IMR-90 (cell line): Measurements from ENCODE around the gene ERICH6. TPM values are rescaled to one million over a fixed set of nuclear protein-coding genes. Genes with fewer than 3 reads are reported as not detected.

Experiments
- ATAC-seq: fragments of 200-7000 bp; cut with Tn5 transposase; 2 replicates; pipeline ENCODE4 v1.9.1; 2020; ENCODE audit warnings: low read depth, mild to moderate bottlenecking, moderate library complexity
- BruUV-seq: library from RNA; stranded (reverse); fragments of 400-500 nt; replicated peaks from 2 replicates; lab custom pipeline; 2021; lab: Mats Ljungman, UMichigan
- CTCF ChIA-PET: fragments of 300-600 bp; formaldehyde crosslinking; extraction: SDS; loops from one replicate; lab custom pipeline; 2021; ENCODE audit warnings: antibody characterized with exemption; lab: Yijun Ruan, JAX
- POLR2A ChIA-PET: fragments of 300-600 bp; sonication (Branson Sonifier 250); formaldehyde crosslinking; loops from one replicate; lab custom pipeline; 2022; ENCODE audit warnings: antibody characterized with exemption; ENCODE audit not compliant: unreplicated experiment; lab: Charles Lee
- DNase-seq: peaks from one replicate; pipeline ENCODE4 v3.0.0; 2013
- H2AFZ ChIP-seq: replicated peaks from 2 replicates; pipeline ENCODE3; 2013; ENCODE audit warnings: low read length, mild to moderate bottlenecking; ENCODE audit not compliant: poor library complexity
- H2AK5ac ChIP-seq: 2 replicates; pipeline ENCODE4 v1.6.1; 2013; ENCODE audit warnings: low read depth, low read length, inconsistent platforms
- H2AK9ac ChIP-seq: replicated peaks from 2 replicates; pipeline ENCODE3; 2013; ENCODE audit warnings: mild to moderate bottlenecking, low read depth, low read length, moderate library complexity; ENCODE audit not compliant: poor library complexity
- H2BK120ac ChIP-seq: 2 replicates; pipeline ENCODE4 v1.6.1; 2013; ENCODE audit warnings: low read depth, low read length, inconsistent platforms
- H2BK15ac ChIP-seq: 3 replicates; pipeline ENCODE4 v1.6.1; 2013; ENCODE audit warnings: low read depth, low read length, inconsistent platforms
- H2BK20ac ChIP-seq: 2 replicates; pipeline ENCODE4 v1.6.1; 2013; ENCODE audit warnings: low read depth, mild to moderate bottlenecking, inconsistent platforms, low read length, moderate library complexity
- H2BK5ac ChIP-seq: 2 replicates; pipeline ENCODE4 v1.6.1; 2013; ENCODE audit warnings: mild to moderate bottlenecking, low read depth, low read length, inconsistent platforms; ENCODE audit not compliant: poor library complexity, severe bottlenecking
- H3K14ac ChIP-seq: replicated peaks from 2 replicates; pipeline ENCODE4 v1.6.1; 2013; ENCODE audit warnings: low read depth, low read length, inconsistent platforms
- H3K18ac ChIP-seq: 2 replicates; pipeline ENCODE4 v1.6.1; 2013; ENCODE audit warnings: low read depth, low read length, control low read depth
- H3K23ac ChIP-seq: 2 replicates; pipeline ENCODE4 v1.6.1; 2013; ENCODE audit warnings: low read depth, low read length, inconsistent platforms
- H3K27ac ChIP-seq: 2 replicates; pipeline ENCODE4 v1.5.1; 2013; ENCODE audit warnings: mild to moderate bottlenecking, control low read depth, low read length; ENCODE audit not compliant: insufficient read depth
- H3K27me3 ChIP-seq: 2 replicates; pipeline ENCODE4 v1.6.1; 2013; ENCODE audit warnings: low read length; ENCODE audit not compliant: control insufficient read depth, insufficient read depth
- H3K36me3 ChIP-seq: 2 replicates; pipeline ENCODE4 v1.6.1; 2013; ENCODE audit warnings: low read length, mixed read lengths; ENCODE audit not compliant: control insufficient read depth, insufficient read depth
- H3K4ac ChIP-seq: 2 replicates; pipeline ENCODE4 v1.6.1; 2013; ENCODE audit warnings: low read depth, low read length, inconsistent platforms
- H3K4me1 ChIP-seq: 2 replicates; pipeline ENCODE4 v1.6.1; 2013; ENCODE audit warnings: low read length, mixed read lengths; ENCODE audit not compliant: control insufficient read depth, insufficient read depth
- H3K4me2 ChIP-seq: 2 replicates; pipeline ENCODE4 v1.6.1; 2013; ENCODE audit warnings: low read depth, mild to moderate bottlenecking, control low read depth, low read length, moderate library complexity
- H3K4me3 ChIP-seq: 2 replicates; pipeline ENCODE4 v1.5.1; 2013; ENCODE audit warnings: low read depth, mild to moderate bottlenecking, control low read depth, low read length, moderate library complexity; ENCODE audit not compliant: insufficient read depth
- H3K56ac ChIP-seq: 2 replicates; pipeline ENCODE4 v1.6.1; 2013; ENCODE audit warnings: low read length, inconsistent platforms; ENCODE audit not compliant: insufficient read depth; ENCODE audit errors: extremely low read depth
- H3K79me1 ChIP-seq, 2 experiments: 2 replicates each; pipeline ENCODE4 v1.6.1; 2013; ENCODE audit warnings: low read length in 2 of 2, inconsistent platforms in 1 of 2, low read depth in 1 of 2
- H3K9ac ChIP-seq: 2 replicates; pipeline ENCODE4 v1.6.1; 2013; ENCODE audit warnings: low read depth, low read length, control low read depth
- H3K9me1 ChIP-seq: 2 replicates; pipeline ENCODE4 v1.6.1; 2013; ENCODE audit warnings: low read length, inconsistent platforms; ENCODE audit not compliant: insufficient read depth
- H3K9me3 ChIP-seq: 2 replicates; pipeline ENCODE4 v1.6.1; 2013; ENCODE audit warnings: low read length; ENCODE audit not compliant: control insufficient read depth, insufficient read depth
- H4K20me1 ChIP-seq: 2 replicates; pipeline ENCODE4 v1.6.1; 2013; ENCODE audit warnings: low read length, inconsistent platforms; ENCODE audit not compliant: insufficient read depth
- H4K5ac ChIP-seq: 2 replicates; pipeline ENCODE4 v1.6.1; 2013; ENCODE audit warnings: mild to moderate bottlenecking, low read depth, low read length, control low read depth
- H4K8ac ChIP-seq, 2 experiments: 2 replicates each; pipeline ENCODE4 v1.6.1; 2013; ENCODE audit warnings: low read depth in 2 of 2, low read length in 2 of 2, control low read depth in 1 of 2, inconsistent platforms in 1 of 2
- H4K91ac ChIP-seq: 2 replicates; pipeline ENCODE4 v1.6.1; 2013; ENCODE audit warnings: low read depth, low read length, inconsistent platforms; ENCODE audit not compliant: insufficient read depth
- CHD1 ChIP-seq: IDR thresholded peaks from 2 replicates; pipeline ENCODE4 v1.6.1; 2012; ENCODE audit warnings: low read depth, low read length, improper control_type of control experiment
- MXI1 ChIP-seq: IDR thresholded peaks from 2 replicates; pipeline ENCODE4 v1.6.1; 2012; ENCODE audit warnings: low read depth, mild to moderate bottlenecking, low read length, moderate library complexity, borderline replicate concordance
- NFE2L2 ChIP-seq: fragments of 150-350 bp; IDR thresholded peaks from 2 replicates; pipeline ENCODE4 v1.6.1; 2016; ENCODE audit warnings: low read depth, mild to moderate bottlenecking, low read length
- RFX5 ChIP-seq: IDR thresholded peaks from 2 replicates; pipeline ENCODE4 v1.8.0; 2012; ENCODE audit warnings: low read depth, mild to moderate bottlenecking, low read length, moderate library complexity
- WGBS, 2 experiments: methylation state at CpG; one replicate each; pipeline versions ENCODE4 v1.1.5 to v1.1.7; 2013; ENCODE audit warnings: missing lambda C conversion rate in 2 of 2; ENCODE audit not compliant: insufficient read length in 1 of 2; ENCODE audit errors: extremely low coverage in 2 of 2; 5-methylcytosine and 5-hydroxymethylcytosine counted together
- dilution Hi-C: fragments of 300-500 bp; cut with HindIII; formaldehyde crosslinking; loops from one replicate; pipeline ENCODE4 v1.14.3; 2018; ENCODE audit warnings: low sequenced_read_pairs; ENCODE audit not compliant: unreplicated experiment
- in situ Hi-C: fragments of 300-500 bp; cut with MboI; formaldehyde crosslinking; loops from 3 replicates; pipeline ENCODE4 v1.14.3; 2019; ENCODE audit warnings: low sequenced_read_pairs, inconsistent platforms, mixed read lengths
- intact Hi-C: fragments of 100-400 bp; cut with micrococcal nuclease; formaldehyde crosslinking; loops from 2 replicates; pipeline ENCODE4 v1.10.0; 2022
- polyA plus RNA-seq, 3 experiments: library from polyadenylated mRNA; depleted of rRNA; stranded (reverse); fragments of >200 nt; gene quantifications; 2 replicates each; pipeline ENCODE4 v1.2.3, GENCODE V29; 2012; ENCODE audit warnings: low replicate concordance in 1 of 3
- total RNA-seq: library from RNA; depleted of rRNA; stranded (reverse); fragments of >200 nt; gene quantifications from 2 replicates; pipeline ENCODE4 v1.2.3, GENCODE V29; 2012
- TF ChIP-seq, protein P1 (sequence below): fragments of 150-350 bp; IDR thresholded peaks from 2 replicates; pipeline ENCODE4 v1.6.1; 2016; ENCODE audit warnings: low read depth, mild to moderate bottlenecking, low read length, moderate library complexity, borderline replicate concordance
- TF ChIP-seq, protein P2 (sequence below): fragments of 150-350 bp; IDR thresholded peaks from 2 replicates; pipeline ENCODE4 v1.6.1; 2017; ENCODE audit warnings: mild to moderate bottlenecking, antibody characterized with exemption, low read length, low read depth

Gene ERICH6
- total and polyA plus RNA-seq, 2 of the 4 experiments (the other 2 are of a cell fraction) = under 0.01 TPM; not detected in 1

DNA sequence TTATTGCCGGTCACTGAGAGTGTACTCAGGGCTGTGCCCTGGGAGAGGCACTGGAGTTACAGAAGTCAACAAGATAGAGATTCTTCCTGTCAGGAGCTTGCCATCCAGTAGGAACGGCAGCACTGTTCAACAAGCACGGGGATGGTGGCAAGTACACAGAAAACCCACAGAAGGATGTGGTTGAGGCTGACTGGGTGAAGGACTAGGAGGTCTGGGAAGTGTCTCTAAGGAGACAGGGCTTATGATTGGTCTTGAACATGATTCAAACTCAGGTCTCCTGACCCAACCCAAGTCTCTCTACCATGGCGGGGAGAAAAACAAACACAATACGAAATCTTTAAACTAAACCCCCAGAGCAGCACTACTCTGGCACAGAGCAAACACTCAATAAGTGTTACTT is 37.6 kb downstream of the ERICH6 start:
- Histone ChIP-seq H2BK20ac (no peak overlapping the region), H2BK120ac (no peak overlapping the region), H3K27me3 (peaks cover 10% of the 10 kb centered on the region), H2BK5ac (no peak overlapping the region), H2BK15ac (no peak overlapping the region), H2AK9ac (no peak overlapping the region), H2AK5ac (no peak overlapping the region), H3K36me3 (no peaks in the 10 kb centered on the region), H3K9me1 (no peaks in the 10 kb centered on the region), H3K56ac (no peak overlapping the region), H3K18ac (no peak overlapping the region), H3K9me3 (no peaks in the 10 kb centered on the region), H3K14ac (no peak overlapping the region), H3K9ac (no peak overlapping the region), H4K5ac (no peak overlapping the region), H4K8ac (no peak overlapping the region), H3K23ac (no peak overlapping the region), H4K20me1 (no peaks in the 10 kb centered on the region), H3K4me1 (no peaks in the 10 kb centered on the region), H2AFZ (no peak overlapping the region), H3K4ac (no peak overlapping the region), H3K4me3 (no peak overlapping the region), H4K91ac (no peak overlapping the region), H3K4me2 (no peak overlapping the region), H3K27ac (no peak overlapping the region), H3K79me1 (no peaks in the 10 kb centered on the region)
- ATAC-seq (no peak), DNase-seq (no peak)
- intact Hi-C loops = no loop called here
- ChIA-PET POLR2A (no interaction called here), CTCF (no interaction called here)
- BruUV-seq = no TSS peak
- WGBS, 2 experiments = 74% methylated on average over 2 of the region's 5 CpGs; no CpG with 5 or more reads in 1 of the 2 experiments
- dilution Hi-C loops = no loop called here
- no peak for TF ChIP-seq RFX5
- TF ChIP-seq MXI1 = no peak
- TF ChIP-seq, protein P1, sequence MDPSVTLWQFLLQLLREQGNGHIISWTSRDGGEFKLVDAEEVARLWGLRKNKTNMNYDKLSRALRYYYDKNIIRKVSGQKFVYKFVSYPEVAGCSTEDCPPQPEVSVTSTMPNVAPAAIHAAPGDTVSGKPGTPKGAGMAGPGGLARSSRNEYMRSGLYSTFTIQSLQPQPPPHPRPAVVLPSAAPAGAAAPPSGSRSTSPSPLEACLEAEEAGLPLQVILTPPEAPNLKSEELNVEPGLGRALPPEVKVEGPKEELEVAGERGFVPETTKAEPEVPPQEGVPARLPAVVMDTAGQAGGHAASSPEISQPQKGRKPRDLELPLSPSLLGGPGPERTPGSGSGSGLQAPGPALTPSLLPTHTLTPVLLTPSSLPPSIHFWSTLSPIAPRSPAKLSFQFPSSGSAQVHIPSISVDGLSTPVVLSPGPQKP = no peak
- no peak for TF ChIP-seq NFE2L2
- TF ChIP-seq, protein P2, sequence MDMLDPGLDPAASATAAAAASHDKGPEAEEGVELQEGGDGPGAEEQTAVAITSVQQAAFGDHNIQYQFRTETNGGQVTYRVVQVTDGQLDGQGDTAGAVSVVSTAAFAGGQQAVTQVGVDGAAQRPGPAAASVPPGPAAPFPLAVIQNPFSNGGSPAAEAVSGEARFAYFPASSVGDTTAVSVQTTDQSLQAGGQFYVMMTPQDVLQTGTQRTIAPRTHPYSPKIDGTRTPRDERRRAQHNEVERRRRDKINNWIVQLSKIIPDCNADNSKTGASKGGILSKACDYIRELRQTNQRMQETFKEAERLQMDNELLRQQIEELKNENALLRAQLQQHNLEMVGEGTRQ = no peak
- TF ChIP-seq CHD1 = no peak
- in situ Hi-C loops = no loop called here
